Jurkat, Clone E6-1 (cell line): ENCODE measurements around the gene ACAD10.
"Not testable (repeated sequence)": the region's sequence is repeated elsewhere in the genome, so short reads cannot be mapped to it uniquely, and the experiment has no call there.

ENCODE experiments used
- DNase-seq: peaks from one replicate; pipeline ENCODE4 v3.0.0-alpha.2; 2011; ENCODE audit warnings: low read depth, low spot score
- H3K4me3 ChIP-seq: 2 replicates; pipeline ENCODE4 v1.5.1; 2011; ENCODE audit warnings: mild to moderate bottlenecking, low read length, control low read depth, moderate library complexity

Gene ACAD10

DNA sequence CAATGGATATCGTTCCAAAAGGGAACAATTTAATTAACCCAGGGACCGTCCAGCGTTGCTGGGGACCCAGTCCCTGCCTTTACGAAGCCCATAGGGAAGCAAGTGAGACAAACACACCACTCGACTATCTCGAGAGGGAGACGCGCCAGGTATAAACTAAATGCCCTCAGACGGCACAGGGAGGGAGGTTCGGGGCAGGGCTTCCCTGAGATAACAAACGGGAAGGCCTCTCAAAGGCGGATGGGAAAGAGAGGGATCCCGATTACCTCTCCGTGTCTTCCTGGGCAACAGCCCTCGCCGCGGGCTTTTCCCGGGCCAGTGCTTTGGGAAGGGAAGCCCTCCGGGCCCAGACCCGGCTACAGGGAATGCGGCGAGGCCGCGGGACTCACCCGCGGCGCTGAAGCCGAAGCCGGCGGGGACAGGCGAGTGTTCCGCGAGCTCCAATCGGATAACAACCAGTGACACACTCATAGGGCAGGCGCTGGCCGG, 487 bp upstream of the ACAD10 start:
- no peak for DNase-seq
- H3K4me3 ChIP-seq, result peak overlapping the region; percentile 98

DNA sequence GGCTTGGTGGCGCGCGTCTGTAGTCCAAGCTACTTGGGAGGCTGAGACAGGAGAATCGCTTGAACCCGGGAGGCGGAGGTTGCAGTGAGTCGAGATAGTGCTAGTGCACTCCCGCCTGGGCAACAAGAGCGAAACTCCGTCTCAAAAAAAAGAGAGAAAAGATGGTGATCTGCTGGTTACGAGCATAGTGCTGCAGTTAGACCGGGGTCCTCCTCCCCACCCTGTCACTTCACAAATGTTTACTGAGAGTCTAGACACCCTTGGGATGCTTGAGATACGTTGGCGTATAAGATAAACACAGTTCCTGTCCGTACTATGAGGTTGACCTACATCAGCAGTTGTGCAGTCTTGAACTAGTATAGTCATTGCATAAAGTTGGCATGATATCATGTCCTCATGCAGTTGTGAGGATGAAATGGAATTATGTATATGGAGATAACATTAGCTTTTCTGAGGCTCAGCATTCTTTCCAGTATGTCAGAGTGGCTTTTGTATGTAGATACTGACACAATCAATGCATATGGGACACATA, 787 bp downstream of the ACAD10 start:
- DNase-seq, result no peak
- H3K4me3 ChIP-seq, result peak overlapping the region; percentile 98

DNA sequence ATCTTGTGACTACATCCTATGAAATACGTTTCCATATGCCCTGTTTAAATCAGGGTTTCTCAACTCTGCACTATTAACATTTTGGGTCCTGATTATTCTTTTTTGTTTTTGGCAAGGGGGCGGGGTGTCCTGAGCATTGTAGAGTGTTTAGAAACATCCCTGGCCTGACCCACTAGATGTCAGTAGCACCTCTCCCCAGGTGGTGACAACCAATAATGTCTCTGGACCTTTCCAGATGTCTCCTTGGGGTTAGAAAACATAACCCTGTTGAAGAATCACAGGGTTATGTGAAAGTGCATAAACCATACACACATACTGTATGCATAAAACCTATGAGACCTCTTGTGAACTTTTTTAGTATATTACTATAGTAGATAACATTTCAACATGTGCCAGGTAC, 1.4 kb downstream of the ACAD10 start:
- peak; percentile 33 for DNase-seq
- H3K4me3 ChIP-seq, result peak overlapping the region; percentile 98; the same call in 1 of the 2 replicates

DNA sequence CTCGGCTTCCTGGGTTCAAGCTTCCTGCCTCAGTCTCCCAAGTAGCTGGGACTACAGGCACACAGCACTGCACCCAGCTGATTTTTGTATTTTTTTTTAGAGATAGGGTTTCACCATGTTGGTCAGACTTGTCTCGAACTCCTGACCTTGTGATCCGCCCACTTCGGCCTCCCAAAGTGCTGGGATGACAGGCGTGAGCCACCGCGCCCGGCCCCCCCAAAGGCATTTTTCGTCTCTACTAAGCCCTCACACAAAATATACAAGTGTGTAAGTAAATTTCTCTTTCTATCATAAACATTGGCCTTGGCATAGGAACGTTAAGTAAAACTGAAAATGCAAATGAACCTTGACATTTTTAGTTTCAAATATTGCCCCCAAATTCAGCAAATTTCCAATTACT, 2.1 kb downstream of the ACAD10 start:
- no peak for DNase-seq
- no peak overlapping the region for H3K4me3 ChIP-seq

DNA sequence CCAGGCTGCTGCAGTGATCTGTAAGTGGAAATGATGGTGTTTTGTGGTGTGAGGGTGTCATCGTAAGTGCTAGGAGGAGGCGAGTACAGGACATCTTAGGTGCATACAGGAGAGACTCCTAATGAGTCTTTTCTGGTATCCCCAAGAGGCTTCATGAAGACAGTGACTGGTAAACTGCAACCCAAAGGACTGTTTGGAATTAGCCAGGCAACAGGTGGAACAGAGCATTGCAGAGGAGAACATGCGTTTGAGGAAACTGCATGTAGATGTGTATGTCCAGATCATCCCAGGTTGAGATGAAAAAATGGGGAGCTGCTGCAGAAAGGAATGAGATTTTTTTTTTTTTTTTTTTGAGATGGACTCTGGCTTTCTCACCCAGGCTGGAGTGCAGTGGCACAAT, 5.4 kb downstream of the ACAD10 start:
- H3K4me3 ChIP-seq, result no peak overlapping the region
- no peak for DNase-seq

DNA sequence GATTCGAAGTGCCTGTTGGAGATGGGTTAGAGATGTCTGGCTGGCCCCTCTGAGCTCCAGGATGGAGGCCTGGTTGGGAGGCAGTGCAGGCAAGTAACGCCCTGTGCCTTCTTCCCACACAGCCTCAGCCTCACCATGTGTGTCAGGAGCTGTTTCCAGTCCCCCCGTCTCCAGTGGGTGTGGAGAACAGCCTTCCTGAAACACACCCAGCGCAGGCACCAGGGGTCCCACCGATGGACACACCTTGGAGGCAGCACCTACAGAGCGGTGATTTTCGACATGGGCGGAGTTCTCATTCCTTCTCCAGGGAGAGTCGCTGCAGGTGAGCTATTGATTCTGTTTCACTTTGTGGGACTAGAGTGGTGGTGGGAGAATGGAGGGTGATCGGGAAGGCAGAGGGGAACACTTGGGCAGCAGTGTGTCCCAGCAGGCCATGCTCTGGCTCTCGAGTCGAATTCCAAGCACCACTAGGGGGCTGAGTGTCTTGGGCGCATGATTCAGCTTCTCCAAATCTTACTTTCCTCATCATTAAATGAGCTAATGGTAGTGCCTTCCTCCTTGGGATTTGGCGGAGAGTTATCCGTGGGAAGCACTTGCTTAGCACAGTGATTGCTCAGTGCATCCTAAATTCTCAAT, 6.8 kb downstream of the ACAD10 start:
- no peak for DNase-seq
- H3K4me3 ChIP-seq, result no peak overlapping the region

DNA sequence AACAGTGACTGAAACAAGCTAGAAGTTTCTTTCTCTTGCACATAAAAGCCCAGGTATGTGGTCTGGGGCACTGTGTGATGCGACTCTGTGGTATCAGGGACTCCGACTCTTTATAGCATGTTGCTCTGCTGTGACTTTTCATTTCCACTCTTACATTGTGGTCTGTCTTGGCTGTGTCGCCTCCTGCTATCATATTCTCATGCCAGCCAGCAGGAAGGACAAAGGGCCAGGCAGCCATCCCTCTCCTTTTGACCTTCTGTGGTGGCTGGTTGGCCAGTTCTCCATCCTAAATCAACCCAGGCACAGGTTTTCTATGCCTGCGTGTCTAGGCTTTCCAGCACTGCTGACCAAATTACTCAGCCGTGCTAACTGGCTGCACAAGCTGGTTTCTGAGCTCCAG, 8.0 kb downstream of the ACAD10 start:
- H3K4me3 ChIP-seq, result no peak overlapping the region
- DNase-seq, result no peak

DNA sequence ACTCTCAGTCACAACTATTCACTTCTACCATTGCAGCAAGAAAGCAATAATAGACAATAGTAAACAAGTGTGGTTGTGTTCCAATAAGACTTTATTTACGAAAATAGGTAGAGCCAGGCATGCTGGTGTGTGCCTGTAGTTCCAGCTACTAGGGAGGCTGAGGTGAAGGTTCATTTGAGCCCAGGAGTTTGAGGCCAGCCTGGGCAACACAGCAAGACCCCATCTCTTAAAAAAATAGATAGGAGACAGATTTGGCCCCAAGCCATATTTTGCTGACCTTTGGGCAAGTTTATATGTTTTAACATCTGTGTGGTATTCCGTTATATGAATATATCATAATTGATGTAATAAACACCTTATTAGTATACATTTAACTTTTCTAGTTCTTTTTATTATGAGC, 14.1 kb downstream of the ACAD10 start:
- no peak for DNase-seq

DNA sequence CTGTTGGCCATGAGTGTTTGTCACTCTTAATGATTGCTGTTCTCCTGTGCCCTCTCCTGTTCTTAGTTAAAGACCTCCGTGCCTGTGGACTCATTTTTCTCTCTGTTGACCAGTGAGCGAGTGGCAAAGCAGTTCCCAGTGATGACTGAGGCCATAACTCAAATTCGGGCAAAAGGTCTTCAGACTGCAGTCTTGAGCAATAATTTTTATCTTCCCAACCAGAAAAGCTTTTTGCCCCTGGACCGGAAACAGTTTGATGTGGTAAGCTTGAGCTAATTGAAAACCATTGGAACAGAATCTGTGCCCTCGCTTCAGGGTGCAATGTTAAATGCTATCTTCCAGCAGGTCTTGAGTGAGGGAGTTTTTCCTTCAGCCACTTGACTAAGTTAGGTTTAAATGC, 19.8 kb downstream of the ACAD10 start:
- H3K4me3 ChIP-seq, result no peak overlapping the region
- DNase-seq, result no peak

More for the DNA sequence above, 14.1 kb downstream of the ACAD10 start:
- H3K4me3 ChIP-seq, result no peak overlapping the region

DNA sequence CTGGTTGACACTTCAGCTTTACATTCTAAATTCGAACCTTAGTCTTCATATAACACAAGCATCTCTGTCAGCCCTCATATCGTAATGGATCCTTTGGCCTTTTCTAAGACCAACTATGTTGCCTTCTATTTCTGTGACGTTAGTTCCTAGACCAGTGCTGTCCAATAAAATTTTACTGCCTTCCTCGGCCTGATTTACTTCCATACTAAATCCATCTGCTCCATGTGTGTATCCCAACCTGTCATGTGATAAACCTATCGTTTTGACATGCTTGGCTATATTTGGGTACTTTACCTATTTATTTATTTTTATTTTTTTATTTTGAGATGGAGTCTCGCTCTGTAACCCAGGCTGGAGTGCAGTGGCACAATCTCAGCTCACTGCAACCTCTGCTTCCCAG, 20.3 kb downstream of the ACAD10 start:
- H3K4me3 ChIP-seq, result no peak overlapping the region
- DNase-seq, result no peak

DNA sequence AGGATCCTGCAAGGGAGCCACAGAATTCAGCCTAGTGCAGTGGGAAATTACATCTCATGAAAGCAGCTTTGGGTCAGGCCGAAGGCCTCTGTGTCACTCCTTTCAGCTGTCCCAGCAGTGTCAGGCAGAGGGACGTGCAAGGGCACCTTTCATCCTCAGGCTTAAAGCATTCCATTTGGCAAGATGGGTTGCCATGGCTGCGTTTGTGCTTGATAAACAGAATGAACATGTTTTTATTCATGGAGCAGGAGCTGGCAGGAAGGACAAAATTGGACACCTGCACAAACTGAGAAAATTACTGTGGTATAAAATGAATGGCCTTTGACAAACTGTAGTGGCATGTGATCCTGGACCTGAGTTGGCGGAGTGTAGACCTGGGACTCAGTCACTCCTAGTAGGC, 29.4 kb downstream of the ACAD10 start:
- DNase-seq, result no peak
- H3K4me3 ChIP-seq, result no peak overlapping the region

DNA sequence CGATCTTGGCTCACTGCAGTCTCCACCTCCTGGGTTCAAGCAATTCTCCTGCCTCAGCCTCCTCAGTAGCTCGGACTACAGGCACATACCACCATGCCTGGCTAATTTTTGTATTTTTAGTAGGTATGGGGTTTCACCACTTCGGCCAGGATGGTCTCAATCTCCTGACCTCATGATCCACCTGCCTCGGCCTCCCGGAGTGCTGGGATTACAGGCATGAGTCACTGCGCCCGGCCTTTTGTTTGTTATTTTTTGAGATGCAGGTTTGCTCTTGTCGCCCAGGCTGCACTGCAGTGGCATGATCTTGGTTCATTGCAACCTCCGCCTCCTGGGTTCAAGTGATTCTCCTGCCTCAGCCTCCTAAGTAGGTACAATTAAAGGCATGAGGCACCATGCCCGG, 33.5 kb downstream of the ACAD10 start:
- DNase-seq, H3K4me3 ChIP-seq: not testable (repeated sequence)

DNA sequence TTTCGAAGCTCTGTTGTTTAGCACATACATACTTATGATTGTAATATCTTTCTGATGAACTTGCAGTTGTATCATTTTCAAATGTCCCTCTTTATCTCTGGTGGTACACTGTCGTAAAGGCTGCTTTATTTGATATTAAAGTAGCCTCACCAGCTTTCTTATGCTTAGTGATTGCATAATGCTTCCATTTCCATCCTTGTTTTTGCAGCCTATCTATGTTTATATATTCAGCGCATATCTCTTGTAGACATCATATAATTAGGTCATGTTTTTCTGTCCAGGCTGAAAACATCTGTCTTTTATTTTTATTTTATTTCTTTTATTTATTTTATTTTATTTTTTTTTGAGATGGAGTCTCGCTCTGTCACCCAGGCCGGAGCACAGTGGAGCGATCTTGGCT, 34.6 kb downstream of the ACAD10 start:
- H3K4me3 ChIP-seq, result no peak overlapping the region
- DNase-seq, result no peak

DNA sequence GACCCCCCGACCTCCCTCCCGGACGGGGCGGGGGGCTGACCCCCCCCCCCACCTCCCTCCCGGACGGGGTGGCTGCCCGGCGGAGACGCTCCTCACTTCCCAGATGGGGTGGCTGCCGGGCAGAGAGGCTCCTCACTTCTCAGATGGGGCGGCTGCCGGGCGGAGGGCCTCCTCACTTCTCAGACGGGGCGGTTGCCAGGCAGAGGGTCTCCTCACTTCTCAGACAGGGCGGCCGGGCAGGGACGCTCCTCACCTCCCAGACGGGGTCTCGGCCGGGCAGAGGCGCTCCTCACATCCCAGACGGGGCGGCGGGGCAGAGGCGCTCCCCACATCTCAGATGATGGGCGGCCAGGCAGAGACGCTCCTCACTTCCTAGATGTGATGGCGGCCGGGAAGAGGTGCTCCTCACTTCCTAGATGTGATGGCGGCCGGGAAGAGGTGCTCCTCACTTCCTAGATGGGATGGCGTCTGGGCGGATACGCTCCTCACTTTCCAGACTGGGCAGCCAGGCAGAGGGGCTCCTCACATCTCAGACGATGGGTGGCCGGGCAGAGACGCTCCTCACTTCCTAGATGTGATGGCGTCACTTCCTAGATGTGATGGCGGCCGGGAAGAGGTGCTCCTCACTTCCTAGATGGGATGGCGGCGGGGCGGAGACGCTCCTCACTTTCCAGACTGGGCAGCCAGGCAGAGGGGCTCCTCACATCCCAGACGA, 38.0 kb downstream of the ACAD10 start:
- DNase-seq, H3K4me3 ChIP-seq: not testable (repeated sequence)

DNA sequence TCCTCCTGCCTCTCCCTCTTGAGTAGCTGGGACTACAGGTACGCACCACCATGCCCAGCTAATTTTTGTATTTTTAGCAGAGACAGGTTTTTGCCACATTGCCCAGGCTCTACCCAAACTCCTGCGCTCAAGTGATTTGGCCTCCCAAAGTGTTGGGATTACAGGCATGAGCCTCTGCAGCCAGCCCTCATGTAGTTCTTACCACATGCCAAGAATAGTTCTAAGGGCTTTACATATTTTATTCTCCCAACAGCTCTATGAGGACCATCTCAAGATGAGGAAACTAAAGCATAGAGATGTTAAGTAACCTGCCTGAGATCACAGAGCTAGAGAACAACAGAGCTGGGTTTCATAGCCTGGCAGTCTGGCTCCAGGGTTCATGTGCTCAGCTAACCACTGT, 42.9 kb downstream of the ACAD10 start:
- no peak overlapping the region for H3K4me3 ChIP-seq
- DNase-seq, result no peak

DNA sequence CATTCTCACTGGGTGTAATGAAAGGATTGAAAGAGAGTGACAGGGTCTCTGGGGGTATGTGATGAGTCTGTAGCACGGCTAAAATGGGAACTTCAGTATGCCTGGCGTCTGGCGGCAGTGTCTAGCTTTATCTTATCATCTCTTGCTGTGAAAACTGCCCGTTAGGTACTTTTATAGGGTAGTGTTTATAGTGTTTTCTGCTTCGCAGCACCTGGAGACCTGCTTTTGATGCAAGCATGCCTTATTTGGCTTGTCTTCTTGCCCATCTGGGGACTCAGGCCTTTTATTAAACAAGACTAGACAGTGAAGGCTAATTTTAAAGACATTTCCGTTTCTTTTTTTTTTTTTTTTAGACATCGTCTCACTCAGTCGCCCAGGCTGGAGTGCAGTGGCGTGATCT, 44.6 kb downstream of the ACAD10 start:
- no peak for DNase-seq
- H3K4me3 ChIP-seq, result no peak overlapping the region

DNA sequence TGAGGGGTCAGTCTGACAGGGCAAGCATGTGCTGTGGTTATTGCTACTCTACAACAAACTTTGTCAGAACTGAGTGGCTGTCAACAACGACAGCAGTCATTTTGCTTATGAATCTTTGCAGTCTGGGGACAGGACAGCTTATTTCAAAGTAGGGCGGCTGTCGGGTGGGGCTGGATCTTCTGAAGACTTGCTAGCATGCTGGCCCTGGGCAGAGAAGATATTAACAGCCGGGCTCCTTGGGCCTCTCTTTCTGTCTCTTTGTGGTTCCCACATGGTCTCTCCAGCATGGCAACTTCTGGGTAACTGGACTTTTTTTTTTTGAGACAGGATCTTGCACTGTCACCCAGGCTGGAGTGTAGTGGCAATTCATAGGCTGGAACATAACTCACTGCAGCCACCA, 46.9 kb downstream of the ACAD10 start:
- no peak for DNase-seq
- H3K4me3 ChIP-seq, result no peak overlapping the region

DNA sequence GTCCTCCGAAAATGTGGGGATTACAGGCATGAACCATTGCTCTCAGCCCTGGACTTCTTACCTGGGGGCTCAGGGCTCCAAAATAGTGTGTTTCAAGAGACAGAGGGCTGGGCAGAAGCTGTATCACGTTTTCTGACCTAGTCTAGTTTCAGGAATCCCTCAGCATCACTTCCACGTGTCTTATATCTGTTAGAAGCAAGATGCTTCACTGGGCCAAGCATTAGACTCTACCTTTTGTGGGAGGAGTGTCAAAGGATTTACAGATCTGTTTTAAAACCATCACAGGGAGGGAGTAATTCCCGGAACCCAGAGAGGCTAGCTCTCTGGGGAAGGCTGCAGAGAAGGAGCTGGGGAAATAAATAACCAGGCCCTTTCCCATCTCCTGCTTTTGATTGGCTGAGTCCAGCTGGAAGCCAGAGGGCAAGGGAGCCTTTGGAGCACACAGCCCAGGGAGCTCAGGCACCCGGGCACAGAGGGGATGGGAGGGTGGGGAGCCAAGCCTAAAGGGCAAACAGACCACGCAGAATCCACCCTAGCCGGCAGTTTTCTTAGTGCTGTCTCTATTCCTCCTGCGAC, 47.6 kb downstream of the ACAD10 start:
- H3K4me3 ChIP-seq, result no peak overlapping the region
- no peak for DNase-seq

DNA sequence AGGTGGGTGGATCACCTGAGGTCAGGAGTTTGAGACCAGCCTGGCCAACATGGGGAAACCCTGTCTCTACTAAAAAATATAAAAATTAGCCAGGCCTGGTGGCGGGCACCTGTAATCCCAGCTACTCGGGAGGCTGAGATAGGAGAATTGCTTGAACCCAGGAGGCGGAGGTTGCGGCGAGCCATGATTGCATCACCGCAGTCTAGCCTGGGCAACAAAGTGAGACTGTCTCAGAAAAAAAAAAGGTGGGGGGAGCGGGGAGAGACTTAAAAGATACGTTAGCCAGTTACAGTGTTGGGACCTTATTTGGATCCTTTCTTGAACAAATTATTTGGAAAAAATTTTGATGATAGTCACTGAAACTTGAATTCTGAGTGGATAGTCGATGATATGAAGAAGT, 53.7 kb downstream of the ACAD10 start:
- DNase-seq, result not testable (repeated sequence)

DNA sequence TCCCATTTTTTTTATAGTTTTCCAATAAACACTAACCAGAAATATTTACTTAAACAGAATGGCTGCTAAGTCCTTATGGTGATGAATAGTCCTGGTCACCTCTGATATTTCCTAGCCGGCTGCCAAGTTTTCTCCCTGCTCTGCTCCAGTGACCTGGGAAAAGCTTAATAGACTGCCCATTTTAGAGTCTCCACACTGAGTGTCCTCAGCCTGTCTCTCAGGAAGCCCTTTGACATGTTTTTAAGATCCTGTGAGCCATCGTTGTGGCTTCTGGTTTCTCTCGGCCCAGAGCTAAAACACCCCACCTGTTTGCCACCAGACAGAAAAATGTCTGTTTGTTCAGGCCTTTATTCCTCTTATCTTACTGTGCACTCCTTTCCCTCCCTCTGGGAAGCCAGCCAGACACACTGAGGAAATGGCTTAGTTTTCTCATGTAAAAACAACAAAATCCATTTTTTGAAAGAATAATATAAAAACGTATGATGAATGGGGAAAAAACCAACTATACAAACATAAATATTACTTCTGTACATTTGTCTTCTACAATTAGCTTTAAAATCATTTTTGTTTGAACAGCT, 55.5 kb downstream of the ACAD10 start:
- DNase-seq, result peak; percentile 62
- H3K4me3 ChIP-seq, result no peak overlapping the region

More for the DNA sequence above, 53.7 kb downstream of the ACAD10 start:
- not testable (repeated sequence) for H3K4me3 ChIP-seq
